Right lobe of liver (tissue), 4 donors: ENCODE data around the gene MBD6.

Experiments used
- CTCF ChIP-seq, 4 donors: fragments of 200-600 bp in 3 of 4; fragments of 450-650 bp in 1 of 4; IDR thresholded peaks; one replicate each; pipeline versions ENCODE4 v1.5.1 to v1.8.0; 2016 to 2022; ENCODE audit warnings: antibody characterized with exemption in 4 of 4, mild to moderate bottlenecking in 2 of 4
- POLR2A ChIP-seq: fragments of 450-650 bp; IDR thresholded peaks from one replicate; pipeline ENCODE4 v1.6.1; 2017; ENCODE audit warnings: antibody characterized with exemption, mild to moderate bottlenecking
- donor health status: DM: no; HTN: no; CAD: no.
- donor health status: DM: no; HTN: no; CAD: no.
- donor health status: DM: no; HTN: yes; CAD: no.

- no peak for TF ChIP-seq POLR2A
- TF ChIP-seq CTCF (IDR thresholded peaks at IDR 0.05) = no peak
Observed at GRCh38 chr12:57552835-57553313, 30.2 kb downstream of the MBD6 start.
